Measurements from ENCODE around the gene FLVCR2.

FLVCR2 gene

GRCh38 chr14:75697386-75697785 lies 119.0 kb downstream of the FLVCR2 start:
- TF ChIP-seq TCF4 (CRISPR knock-in tag; IDR thresholded peaks at IDR 0.05; ENCODE audit: borderline replicate concordance) (no peak), CSRNP3 (CRISPR knock-in tag; IDR thresholded peaks at IDR 0.05) (no peak), GLIS3 (CRISPR knock-in tag; IDR thresholded peaks at IDR 0.05) (no peak), TSHZ2 (CRISPR knock-in tag; IDR thresholded peaks at IDR 0.05) (no peak), RARB (CRISPR knock-in tag; IDR thresholded peaks at IDR 0.05) (no peak), CREB5 (CRISPR knock-in tag; IDR thresholded peaks at IDR 0.05; ENCODE audit: low read depth) (no peak), OSR1 (CRISPR knock-in tag; IDR thresholded peaks at IDR 0.05) (no peak), PATZ1 (CRISPR knock-in tag; IDR thresholded peaks at IDR 0.05; ENCODE audit: borderline replicate concordance) (no peak), ESRRG (CRISPR knock-in tag; IDR thresholded peaks at IDR 0.05) (no peak), BACH2 (CRISPR knock-in tag; IDR thresholded peaks at IDR 0.05; ENCODE audit: borderline replicate concordance) (no peak), ZFP3 (CRISPR knock-in tag; IDR thresholded peaks at IDR 0.05) (no peak), ISL1 (CRISPR knock-in tag; IDR thresholded peaks at IDR 0.05) (no peak)
- no peak for ATAC-seq

All from SK-N-SH treated with all-trans-retinoic acid at 6 μM for 48 hours (cell line).